Endodermal cell (in vitro differentiated cells): ENCODE results near the gene CHST6. TPM values are rescaled to one million over a fixed set of nuclear protein-coding genes. Genes with fewer than 3 reads are reported as not detected.

Experiments
- DNase-seq: peaks from one replicate; pipeline ENCODE4 v3.0.0-alpha.2; 2017
- H3K27ac ChIP-seq: 2 replicates; pipeline ENCODE4 v1.5.1; 2013; ENCODE audit warnings: mild to moderate bottlenecking, low read depth, low read length, moderate library complexity
- H3K27me3 ChIP-seq: 2 replicates; pipeline ENCODE4 v1.6.1; 2013; ENCODE audit warnings: mild to moderate bottlenecking, low read length, moderate library complexity; ENCODE audit not compliant: insufficient read depth, control insufficient read depth, poor library complexity, severe bottlenecking
- H3K36me3 ChIP-seq: 2 replicates; pipeline ENCODE4 v1.7.0; 2013; ENCODE audit warnings: mild to moderate bottlenecking, low read length, moderate library complexity; ENCODE audit not compliant: control insufficient read depth, insufficient read depth
- H3K4me1 ChIP-seq: one replicate; pipeline ENCODE4 v1.7.0; 2013; ENCODE audit warnings: low read length; ENCODE audit not compliant: control insufficient read depth, insufficient read depth
- H3K4me3 ChIP-seq: 2 replicates; pipeline ENCODE4 v1.5.1; 2013; ENCODE audit warnings: mild to moderate bottlenecking, low read length, moderate library complexity
- H3K9ac ChIP-seq: 2 replicates; pipeline ENCODE4 v1.6.1; 2013; ENCODE audit warnings: mild to moderate bottlenecking, low read length, moderate library complexity; ENCODE audit not compliant: poor library complexity, severe bottlenecking; ENCODE audit errors: extremely low read depth
- H3K9me3 ChIP-seq: 2 replicates; pipeline ENCODE4 v1.6.1; 2013; ENCODE audit warnings: mild to moderate bottlenecking, low read length, moderate library complexity; ENCODE audit not compliant: control insufficient read depth
- H3K27ac Mint-ChIP-seq: 2 replicates; pipeline ENCODE4 v1.8.0; 2020; ENCODE audit warnings: mixed read lengths
- H3K27me3 Mint-ChIP-seq: 2 replicates; pipeline ENCODE4 v1.8.0; 2021; ENCODE audit warnings: mild to moderate bottlenecking, mixed read lengths; ENCODE audit not compliant: insufficient read depth
- H3K36me3 Mint-ChIP-seq: 2 replicates; pipeline ENCODE4 v1.8.0; 2020; ENCODE audit warnings: low read depth, mixed read lengths
- H3K4me1 Mint-ChIP-seq: 2 replicates; pipeline ENCODE4 v1.8.0; 2020; ENCODE audit warnings: mixed read lengths
- H3K4me3 Mint-ChIP-seq: 2 replicates; pipeline ENCODE4 v1.8.0; 2020; ENCODE audit warnings: mild to moderate bottlenecking, moderate library complexity, mixed read lengths
- H3K9me3 Mint-ChIP-seq: 2 replicates; pipeline ENCODE4 v1.8.0; 2020; ENCODE audit warnings: mild to moderate bottlenecking, mixed read lengths
- CTCF ChIP-seq: fragments of 200-600 bp; sonication (generic); conservative IDR thresholded peaks from 2 replicates; pipeline ENCODE4 v1.5.0; 2021; ENCODE audit warnings: antibody characterized with exemption, mild to moderate bottlenecking
- WGBS, 2 experiments: methylation state at CpG; one replicate each; pipeline versions ENCODE4 v1.1.5 to v1.1.7; 2013; ENCODE audit warnings: missing lambda C conversion rate in 2 of 2, mixed read lengths in 1 of 2; ENCODE audit not compliant: insufficient coverage in 1 of 2, insufficient read length in 1 of 2; 5-methylcytosine and 5-hydroxymethylcytosine counted together
- total RNA-seq, 2 donors: library from RNA; stranded (reverse); fragmentation: NEBNext Ultra II Directional in 1 of 2; extraction: Animal tissue kit (Norgen Biotek cat#: 25700) in 1 of 2; gene quantifications; 2 replicates in 1 of 2; 3 replicates in 1 of 2; pipeline ENCODE4 v1.2.1, GENCODE V29; 2021

The CHST6 gene
- total RNA-seq, 2 donors from 2014 or later, result 13.5 to 15.9 TPM

- no peaks in the 10 kb centered on the region for H3K4me1 ChIP-seq
- no peaks in the 10 kb centered on the region for H3K27me3 Mint-ChIP-seq
- TF ChIP-seq CTCF, result no peak
- H3K36me3 ChIP-seq, result no peaks in the 10 kb centered on the region
- no peak overlapping the region for H3K4me3 Mint-ChIP-seq
- no peaks in the 10 kb centered on the region for H3K27me3 ChIP-seq
- 95 to 96% methylated on average over 12 to 17 of the region's 17 CpGs for WGBS, 2 experiments
- no peak for DNase-seq
- H3K4me1 Mint-ChIP-seq, result peaks cover 7% of the 10 kb centered on the region
- peaks cover 14% of the 10 kb centered on the region for H3K36me3 Mint-ChIP-seq
- peaks cover 9% of the 10 kb centered on the region for H3K9me3 Mint-ChIP-seq
- peak overlapping the region; percentile 74 for H3K27ac Mint-ChIP-seq
- H3K9ac ChIP-seq, result no peak overlapping the region
- no peak overlapping the region for H3K27ac ChIP-seq
- H3K9me3 ChIP-seq, result no peaks in the 10 kb centered on the region
- H3K4me3 ChIP-seq, result no peak overlapping the region
These were observed 22.0 kb downstream of the CHST6 start for GRCh38 chr16:75472908-75473877.

GRCh38 chr16:75471723-75472633, 23.3 kb downstream of the CHST6 start:
- H3K9me3 ChIP-seq, result no peaks in the 10 kb centered on the region
- Mint-ChIP-seq H3K4me3 (no peak overlapping the region), H3K36me3 (peaks cover 11% of the 10 kb centered on the region), H3K27me3 (no peaks in the 10 kb centered on the region), H3K27ac (peak overlapping the region; percentile 74), H3K4me1 (peaks cover 7% of the 10 kb centered on the region), H3K9me3 (peaks cover 9% of the 10 kb centered on the region)
- H3K4me1 ChIP-seq, result no peaks in the 10 kb centered on the region
- WGBS, 2 experiments, result 29 to 31% methylated on average over 8 to 9 of the region's 10 CpGs
- H3K27ac ChIP-seq, result no peak overlapping the region
- H3K4me3 ChIP-seq, result no peak overlapping the region
- H3K9ac ChIP-seq, result no peak overlapping the region
- peak; percentile 78 for DNase-seq
- no peaks in the 10 kb centered on the region for H3K36me3 ChIP-seq
- TF ChIP-seq CTCF, result peak; percentile 82
- no peaks in the 10 kb centered on the region for H3K27me3 ChIP-seq

GRCh38 chr16:75466760-75467159, 28.5 kb downstream of the CHST6 start:
- no peaks in the 10 kb centered on the region for H3K27me3 Mint-ChIP-seq
- H3K4me1 Mint-ChIP-seq, result peaks cover 19% of the 10 kb centered on the region
- Histone ChIP-seq H3K27me3 (no peaks in the 10 kb centered on the region), H3K36me3 (no peaks in the 10 kb centered on the region), H3K27ac (no peak overlapping the region), H3K9me3 (no peaks in the 10 kb centered on the region), H3K9ac (no peak overlapping the region), H3K4me1 (peaks cover 3% of the 10 kb centered on the region), H3K4me3 (no peak overlapping the region)
- no peak for DNase-seq
- 93% methylated on average over 2 of the region's 2 CpGs; no CpG with 5 or more reads in 1 of the 2 experiments for WGBS, 2 experiments
- H3K27ac Mint-ChIP-seq, result no peak overlapping the region
- H3K4me3 Mint-ChIP-seq, result no peak overlapping the region
- H3K9me3 Mint-ChIP-seq, result peaks cover 11% of the 10 kb centered on the region
- H3K36me3 Mint-ChIP-seq, result no peaks in the 10 kb centered on the region
- no peak for TF ChIP-seq CTCF
